RWPE2 (cell line): ENCODE measurements around the gene OAT.

Experiments used
- ATAC-seq: fragments of 200-7000 bp; cut with Tn5 transposase; 3 replicates; pipeline ENCODE4 v1.9.1; 2021; ENCODE audit warnings: low read depth
- DNase-seq: peaks from one replicate; pipeline ENCODE4 v3.0.0-alpha.2; 2020; ENCODE audit warnings: low spot score
- H3K27ac ChIP-seq: fragments of 450-650 bp; 2 replicates; pipeline ENCODE4 v1.5.1; 2017; ENCODE audit warnings: mild to moderate bottlenecking; ENCODE audit not compliant: poor library complexity, severe bottlenecking
- H3K27me3 ChIP-seq: fragments of 250-450 bp; sonication (Bioruptor Pico); 2 replicates; pipeline ENCODE4 v1.5.1; 2021; ENCODE audit warnings: mild to moderate bottlenecking, moderate library complexity; ENCODE audit not compliant: insufficient read depth, poor library complexity, severe bottlenecking
- H3K36me3 ChIP-seq: fragments of 250-450 bp; sonication (Bioruptor Pico); 2 replicates; pipeline ENCODE4 v1.5.1; 2020; ENCODE audit warnings: low read depth, mild to moderate bottlenecking, moderate library complexity
- H3K4me1 ChIP-seq: fragments of 250-450 bp; sonication (Bioruptor Pico); 2 replicates; pipeline ENCODE4 v1.5.1; 2021; ENCODE audit warnings: mild to moderate bottlenecking, moderate library complexity; ENCODE audit not compliant: insufficient read depth, poor library complexity, severe bottlenecking
- H3K4me3 ChIP-seq: fragments of 250-450 bp; sonication (Bioruptor Pico); 2 replicates; pipeline ENCODE4 v1.5.1; 2021; ENCODE audit warnings: mild to moderate bottlenecking, moderate library complexity; ENCODE audit not compliant: severe bottlenecking
- H3K9me3 ChIP-seq: fragments of 250-450 bp; sonication (Bioruptor Pico); 2 replicates; pipeline ENCODE4 v1.5.1; 2021; ENCODE audit warnings: mild to moderate bottlenecking, moderate library complexity; ENCODE audit not compliant: severe bottlenecking
- CTCF ChIP-seq: fragments of 450-650 bp; IDR thresholded peaks from one replicate; pipeline ENCODE4 v1.5.1; 2017; ENCODE audit warnings: mild to moderate bottlenecking, moderate library complexity; ENCODE audit not compliant: poor library complexity, severe bottlenecking

OAT gene

GRCh38 chr10:124388476-124388822, 30.3 kb downstream of the OAT start:
- TF ChIP-seq CTCF: no peak
- DNase-seq (no peak), ATAC-seq (no peak)
- H3K36me3 ChIP-seq: no peaks in the 10 kb centered on the region
- H3K27me3 ChIP-seq: no peaks in the 10 kb centered on the region
- H3K27ac ChIP-seq: no peak overlapping the region
- no peak overlapping the region for H3K4me3 ChIP-seq
- H3K9me3 ChIP-seq: no peaks in the 10 kb centered on the region
- H3K4me1 ChIP-seq: no peaks in the 10 kb centered on the region

- TF ChIP-seq CTCF: peak; percentile 37
- Histone ChIP-seq H3K4me1 (no peaks in the 10 kb centered on the region), H3K9me3 (no peaks in the 10 kb centered on the region), H3K36me3 (no peaks in the 10 kb centered on the region), H3K27ac (no peak overlapping the region), H3K27me3 (no peaks in the 10 kb centered on the region), H3K4me3 (no peak overlapping the region)
- peak; percentile 49 for DNase-seq
- ATAC-seq: peak; percentile 23; the same call in 1 of the 3 replicates
These were observed 31.4 kb downstream of the OAT start for GRCh38 chr10:124387078-124387874.

GRCh38 chr10:124386186-124387077, 32.3 kb downstream of the OAT start:
- ATAC-seq: no peak
- DNase-seq: peak; percentile 68

GRCh38 chr10:124385627-124386185, 33.0 kb downstream of the OAT start:
- no peak overlapping the region for H3K4me3 ChIP-seq
- no peaks in the 10 kb centered on the region for H3K9me3 ChIP-seq
- no peaks in the 10 kb centered on the region for H3K36me3 ChIP-seq
- DNase-seq (no peak), ATAC-seq (no peak)
- no peaks in the 10 kb centered on the region for H3K4me1 ChIP-seq
- TF ChIP-seq CTCF: no peak
- H3K27me3 ChIP-seq: no peaks in the 10 kb centered on the region
- no peak overlapping the region for H3K27ac ChIP-seq

More at GRCh38 chr10:124386186-124387077, 32.3 kb downstream of the OAT start:
- no peaks in the 10 kb centered on the region for H3K4me1 ChIP-seq
- no peaks in the 10 kb centered on the region for H3K36me3 ChIP-seq
- TF ChIP-seq CTCF: no peak
- H3K27me3 ChIP-seq: no peaks in the 10 kb centered on the region
- no peak overlapping the region for H3K4me3 ChIP-seq
- no peaks in the 10 kb centered on the region for H3K9me3 ChIP-seq
- no peak overlapping the region for H3K27ac ChIP-seq
